AG10803 (cell line): ENCODE data around the gene SORT1.

Experiments used
- DNase-seq: peaks from one replicate; pipeline ENCODE4 v3.0.0; 2010; ENCODE audit warnings: low read depth
- H3K4me3 ChIP-seq: 2 replicates; pipeline ENCODE4 v1.5.1; 2011; ENCODE audit warnings: mild to moderate bottlenecking, low read length, control low read depth
- CTCF ChIP-seq: conservative IDR thresholded peaks from 2 replicates; pipeline ENCODE4 v1.5.1; 2011; ENCODE audit warnings: mild to moderate bottlenecking, low read length, control low read depth, inconsistent platforms

The SORT1 gene

GRCh38 chr1:109388208-109388711, 9.5 kb downstream of the SORT1 start:
- no peak for TF ChIP-seq CTCF
- no peak overlapping the region for H3K4me3 ChIP-seq
- no peak for DNase-seq

- no peak overlapping the region for H3K4me3 ChIP-seq
- TF ChIP-seq CTCF = no peak
- DNase-seq = no peak
Observed at GRCh38 chr1:109386054-109386717, 11.5 kb downstream of the SORT1 start.

- DNase-seq = no peak
- no peak overlapping the region for H3K4me3 ChIP-seq
- no peak for TF ChIP-seq CTCF
Observed at GRCh38 chr1:109385417-109385816, 12.3 kb downstream of the SORT1 start.

GRCh38 chr1:109383854-109384253, 13.9 kb downstream of the SORT1 start:
- DNase-seq = no peak
- TF ChIP-seq CTCF = no peak
- H3K4me3 ChIP-seq = no peak overlapping the region

- no peak for TF ChIP-seq CTCF
- no peak for DNase-seq
- no peak overlapping the region for H3K4me3 ChIP-seq
Observed at GRCh38 chr1:109383087-109383779, 14.5 kb downstream of the SORT1 start.

GRCh38 chr1:109381573-109381972, 16.1 kb downstream of the SORT1 start:
- TF ChIP-seq CTCF = no peak
- H3K4me3 ChIP-seq = no peak overlapping the region
- no peak for DNase-seq

GRCh38 chr1:109379907-109380306, 17.8 kb downstream of the SORT1 start:
- no peak for TF ChIP-seq CTCF
- DNase-seq = no peak
- no peak overlapping the region for H3K4me3 ChIP-seq
